GM20431 (cell line): ENCODE measurements around the gene STUM.

Source experiments
- in situ Hi-C: fragments of 300-500 bp; cut with MseI, MboI; formaldehyde crosslinking; loops from one replicate; pipeline ENCODE4 v1.15.0; 2020; ENCODE audit warnings: low sequenced_read_pairs; ENCODE audit not compliant: unreplicated experiment

STUM gene

DNA sequence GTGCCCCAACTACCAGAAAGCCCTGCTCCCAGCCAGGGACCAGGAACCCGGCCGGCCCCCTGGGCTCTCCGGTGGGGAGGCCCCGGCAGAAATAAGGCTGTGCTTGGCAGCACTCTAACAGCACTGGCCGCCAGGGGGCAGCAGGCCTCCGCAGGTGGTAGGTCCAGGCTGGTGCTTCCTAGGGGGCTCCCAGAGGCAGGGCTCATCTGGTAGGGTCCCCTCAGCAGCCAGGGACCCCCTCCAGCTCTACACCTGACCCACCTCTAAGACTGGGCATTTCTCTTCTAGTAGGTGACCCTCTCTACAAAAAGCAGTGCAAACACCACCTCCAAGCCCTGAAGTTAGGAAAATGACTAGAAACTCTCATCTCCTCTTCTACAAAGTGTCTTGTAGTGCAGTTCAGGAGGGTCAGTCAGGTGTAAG lies 85.6 kb downstream of the STUM start:
- in situ Hi-C loops = loop anchor here (10.0 kb wide), 1 partner anchor 201 kb away; no protein-coding TSS in a partner anchor

DNA sequence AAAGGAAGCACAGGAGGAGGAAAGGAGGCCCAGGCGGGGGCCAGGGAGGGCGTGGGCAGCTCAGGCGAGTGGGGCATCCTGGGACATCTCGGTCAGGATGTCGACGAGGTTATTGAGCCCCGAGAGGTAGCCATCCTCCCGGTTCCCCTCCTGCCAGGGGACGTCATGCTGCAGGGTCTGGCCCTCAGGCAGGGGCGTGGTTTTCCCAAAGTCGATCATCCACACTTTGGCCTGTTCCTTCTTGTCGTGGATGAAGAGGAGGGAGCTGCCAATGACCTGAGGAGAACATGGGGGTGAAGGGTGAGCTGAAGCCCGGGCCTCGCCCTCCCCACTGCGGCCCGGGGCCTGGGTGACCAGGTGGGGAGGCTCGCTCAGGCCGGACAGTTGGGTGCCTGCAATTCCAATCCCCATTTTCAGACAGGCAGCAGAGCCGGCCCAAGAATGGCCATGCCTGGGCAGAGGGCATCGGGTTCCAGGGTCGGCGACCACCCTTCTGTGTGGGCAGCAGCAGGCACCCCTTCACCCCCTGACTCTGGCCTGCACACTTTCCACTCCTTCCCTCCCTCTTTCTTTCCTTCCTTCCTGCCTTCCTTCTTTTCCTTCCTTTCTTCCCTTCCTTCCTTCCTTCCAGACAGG lies 86.2 kb downstream of the STUM start:
- in situ Hi-C loops = loop anchor here (10.0 kb wide), 1 partner anchor 200 kb away; no protein-coding TSS in a partner anchor

DNA sequence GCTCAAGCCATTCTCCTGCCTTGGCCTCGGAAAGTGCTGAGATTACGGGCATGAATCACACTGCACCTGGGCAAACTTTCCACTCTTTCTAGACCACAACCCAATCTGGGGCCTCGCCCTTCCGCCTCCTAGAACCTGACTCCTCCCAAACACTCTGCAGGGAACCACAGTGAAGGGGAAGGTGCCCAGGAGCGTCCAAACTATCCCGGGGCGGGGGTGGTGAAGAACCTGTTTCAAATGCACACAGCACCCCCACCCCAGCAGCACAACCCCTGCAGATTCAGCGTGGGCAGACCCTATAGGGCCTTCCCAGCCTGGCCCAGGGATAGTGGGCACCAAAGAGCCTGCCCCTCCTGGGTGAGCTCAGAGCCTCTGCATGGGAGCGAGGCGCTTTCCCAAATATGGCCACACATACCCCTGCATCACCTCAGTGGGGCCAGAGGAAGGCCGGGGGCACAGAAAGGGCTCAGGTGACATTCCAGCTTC lies 86.9 kb downstream of the STUM start:
- in situ Hi-C loops = loop anchor here (10.0 kb wide), 1 partner anchor 199 kb away; no protein-coding TSS in a partner anchor

DNA sequence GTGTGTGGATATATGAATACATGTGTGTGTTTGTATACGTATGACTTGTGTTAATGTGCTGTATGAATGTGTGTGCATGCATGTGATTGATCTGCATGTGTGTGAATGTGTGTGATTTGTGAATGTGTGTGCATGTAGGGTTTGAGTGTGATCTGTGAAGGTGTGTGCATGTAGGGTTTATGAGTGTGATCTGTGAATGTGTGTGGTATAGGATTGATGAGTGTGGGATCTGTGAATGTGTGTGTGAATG lies 88.2 kb downstream of the STUM start:
- in situ Hi-C loops = loop anchor here (10.0 kb wide), 1 partner anchor 198 kb away; no protein-coding TSS in a partner anchor

DNA sequence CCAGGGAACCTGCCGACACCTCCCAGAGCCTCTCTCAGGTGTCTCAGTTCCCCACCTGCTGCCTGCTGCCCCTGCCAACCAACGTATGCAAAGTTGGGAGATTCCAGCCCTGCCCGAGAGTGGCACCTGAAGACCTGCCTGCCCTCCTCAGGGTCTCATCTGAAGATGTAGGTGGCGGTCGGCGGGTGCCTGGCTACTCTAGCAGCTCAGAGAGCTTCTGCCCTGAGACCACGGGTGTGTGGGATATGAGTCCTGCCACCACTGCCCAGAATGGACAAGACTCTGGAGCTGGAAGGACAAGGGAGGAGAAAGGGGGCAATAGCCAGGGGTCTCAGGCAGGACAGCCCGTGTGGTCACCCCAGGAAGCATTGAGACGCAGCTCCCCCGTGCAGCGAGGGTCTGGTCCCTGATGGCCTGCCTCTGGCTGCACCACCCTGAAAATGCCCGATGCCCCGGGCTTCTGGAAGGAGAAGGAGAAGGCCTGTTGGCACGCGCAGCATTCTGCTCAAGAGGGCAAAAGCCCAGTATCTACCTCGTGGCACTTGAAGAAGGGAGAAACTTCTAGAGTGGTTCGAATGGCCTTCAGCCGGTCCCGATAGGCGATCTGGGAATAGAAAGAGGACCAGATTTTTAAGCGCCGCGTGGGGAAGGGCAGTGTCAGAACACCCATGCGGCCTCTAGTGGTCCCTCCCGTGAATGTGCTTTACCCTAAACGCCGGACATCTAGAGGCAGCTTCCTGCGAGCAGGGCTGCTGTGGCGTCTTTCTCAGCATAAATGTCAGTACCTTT lies 88.8 kb downstream of the STUM start:
- in situ Hi-C loops = loop anchor here (10.0 kb wide), 1 partner anchor 197 kb away; no protein-coding TSS in a partner anchor

DNA sequence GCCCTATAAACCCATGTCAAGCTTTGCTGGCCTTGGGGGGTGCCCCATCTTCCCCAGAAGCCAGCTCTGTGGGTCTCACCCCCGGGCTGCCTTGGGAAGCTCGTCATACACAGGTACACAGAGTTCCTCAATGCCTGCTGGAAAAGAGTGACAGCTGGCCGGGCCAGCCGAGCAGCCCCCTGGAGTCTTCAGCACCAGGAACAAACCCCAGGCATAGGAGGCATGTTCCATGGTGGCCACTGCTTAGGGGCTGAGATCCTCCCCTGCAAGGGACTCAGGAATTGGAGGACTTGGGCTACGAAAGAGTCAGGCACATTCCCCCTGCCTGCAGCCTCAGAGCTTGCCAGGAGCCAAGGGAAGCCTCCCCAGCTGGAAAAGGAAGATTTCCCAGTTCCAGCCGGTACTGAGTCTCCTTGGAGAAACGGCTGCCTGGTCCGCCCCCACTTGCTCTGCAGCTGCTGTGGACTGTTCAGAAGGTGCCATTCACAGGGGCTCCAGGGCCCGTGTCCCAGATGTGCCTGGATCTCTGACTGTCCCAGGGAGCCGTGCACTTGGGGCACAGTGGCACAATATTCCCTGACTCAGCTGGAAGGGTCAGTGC lies 89.5 kb downstream of the STUM start:
- in situ Hi-C loops = loop anchor here (10.0 kb wide), 1 partner anchor 197 kb away; no protein-coding TSS in a partner anchor

DNA sequence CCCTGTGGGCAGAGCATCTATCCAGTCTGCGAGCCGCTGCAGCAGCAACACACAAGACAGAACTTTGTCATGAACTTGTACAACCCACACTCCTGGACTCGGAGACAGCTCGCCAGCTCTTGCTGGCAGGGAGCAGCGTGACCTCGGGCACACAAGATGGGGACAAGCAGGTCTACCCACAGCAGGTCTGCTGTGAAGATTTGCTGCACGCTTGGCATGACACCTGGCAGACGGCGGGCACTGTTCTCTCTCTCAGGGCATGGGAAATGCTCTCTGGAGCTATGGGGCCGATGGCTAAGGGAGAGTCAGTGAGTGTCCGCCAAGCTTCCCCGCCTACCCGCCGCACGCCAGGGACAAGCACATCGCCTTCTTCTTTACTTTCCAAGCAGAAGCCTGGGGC lies 90.0 kb downstream of the STUM start:
- in situ Hi-C loops = loop anchor here (10.0 kb wide), 1 partner anchor 196 kb away; no protein-coding TSS in a partner anchor

DNA sequence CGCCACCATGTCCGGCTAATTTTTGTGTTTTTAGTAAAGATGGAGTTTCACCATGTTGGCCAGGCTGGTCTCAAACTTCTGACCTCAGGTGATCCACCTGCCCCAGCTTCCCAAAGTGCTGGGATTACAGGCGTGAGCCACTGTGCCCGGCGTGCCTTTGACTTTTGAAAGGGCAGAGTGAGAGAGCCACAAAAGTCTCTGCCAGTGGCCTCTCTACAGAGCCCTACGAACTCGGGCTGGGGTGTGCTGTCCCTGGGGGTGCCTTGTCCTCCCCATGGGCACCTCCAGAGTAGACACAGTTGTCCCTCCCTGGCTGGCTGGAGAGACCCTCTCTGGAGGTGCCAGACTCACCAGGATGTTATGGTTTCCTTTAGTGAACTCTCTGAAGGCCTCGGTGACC lies 90.6 kb downstream of the STUM start:
- in situ Hi-C loops = loop anchor here (10.0 kb wide), 1 partner anchor 196 kb away; no protein-coding TSS in a partner anchor

DNA sequence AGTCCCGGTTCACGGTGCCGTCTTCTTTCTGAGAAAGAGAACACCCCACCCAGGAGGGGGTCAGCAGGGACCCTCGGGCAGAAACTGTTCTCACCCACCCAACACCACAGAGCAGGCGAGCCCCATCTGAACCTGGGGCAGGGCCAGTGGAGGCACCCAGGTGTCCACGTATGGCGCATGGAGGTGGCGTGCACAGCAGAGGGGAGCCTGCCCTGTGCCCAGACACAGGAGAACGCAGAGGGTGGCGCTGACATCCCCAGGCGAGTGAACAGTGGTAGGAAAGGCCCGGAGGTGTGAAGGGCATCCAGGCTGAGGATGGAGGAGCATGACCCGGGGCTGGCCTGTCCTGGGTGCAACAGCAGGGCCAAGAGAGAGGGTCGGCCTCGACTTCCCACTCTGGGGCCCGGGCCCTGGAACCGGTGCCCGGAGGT lies 91.1 kb downstream of the STUM start:
- in situ Hi-C loops = loop anchor here (10.0 kb wide), 1 partner anchor 195 kb away; no protein-coding TSS in a partner anchor

DNA sequence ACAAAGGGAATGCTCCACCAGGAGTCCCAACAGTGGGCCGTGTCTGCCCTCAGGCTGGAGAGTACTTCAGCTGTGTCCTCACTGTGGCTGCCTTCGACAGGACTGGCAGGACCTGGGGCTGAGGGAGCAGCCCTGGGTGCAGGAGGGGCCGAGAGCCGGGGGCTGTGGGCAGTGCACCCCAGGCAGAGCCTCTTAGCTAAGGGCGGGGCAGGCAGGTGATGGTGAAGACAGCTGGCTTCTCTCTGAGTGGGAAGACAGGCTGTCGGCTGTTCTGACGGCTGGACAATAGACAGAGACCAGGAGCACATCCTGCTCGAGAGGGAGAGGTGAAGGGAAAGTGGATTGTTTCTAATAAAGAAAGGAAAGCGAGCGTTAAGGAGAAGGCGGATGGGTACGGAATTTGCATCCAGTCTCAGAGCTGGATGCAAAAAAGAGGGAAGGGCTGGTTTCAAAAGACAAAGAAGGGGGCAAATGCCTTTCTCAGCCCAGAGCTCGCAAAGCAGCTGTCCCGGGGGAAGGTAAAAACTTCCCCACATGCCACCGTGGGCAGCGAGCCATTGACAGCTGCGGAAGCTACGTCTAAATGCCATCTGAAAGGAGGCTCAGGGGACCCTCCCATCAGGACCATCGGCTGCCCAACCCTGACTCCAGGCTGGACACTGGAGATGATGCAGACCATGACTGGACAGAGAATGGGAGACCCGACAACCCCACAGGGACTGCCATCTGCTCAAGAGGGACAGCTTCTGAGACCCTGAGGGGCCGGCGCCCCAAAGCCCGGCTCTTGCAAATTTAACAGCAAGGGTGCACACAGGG lies 92.0 kb downstream of the STUM start:
- in situ Hi-C loops = no loop called here

DNA sequence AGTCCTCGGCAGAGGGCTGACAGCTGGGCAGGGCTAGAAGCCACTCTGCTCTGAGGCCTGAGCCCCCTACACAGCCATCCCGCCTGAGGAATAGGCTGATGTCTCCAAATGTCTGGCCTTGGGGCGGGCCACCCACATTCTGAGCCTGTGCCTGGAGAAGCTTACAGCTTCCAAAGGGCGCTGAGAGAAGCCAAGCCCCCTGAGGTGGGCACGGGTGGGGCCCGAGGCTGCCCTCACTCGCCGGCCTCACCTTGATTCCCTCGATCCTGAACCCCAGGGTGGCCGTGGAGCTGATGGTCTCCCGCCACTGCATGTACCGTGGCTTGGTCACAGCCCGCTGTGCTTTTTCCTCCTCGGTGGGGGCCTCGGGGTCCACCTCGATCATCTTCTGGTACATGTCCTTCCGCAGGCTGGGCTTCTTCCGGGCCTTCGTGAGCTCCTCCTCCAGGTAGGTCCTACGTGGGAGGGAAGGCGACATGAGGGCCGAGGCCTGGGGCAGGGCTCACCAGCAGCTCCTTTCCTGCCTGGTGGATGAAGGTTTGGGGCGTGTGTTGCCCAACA lies 93.2 kb downstream of the STUM start:
- in situ Hi-C loops = no loop called here

DNA sequence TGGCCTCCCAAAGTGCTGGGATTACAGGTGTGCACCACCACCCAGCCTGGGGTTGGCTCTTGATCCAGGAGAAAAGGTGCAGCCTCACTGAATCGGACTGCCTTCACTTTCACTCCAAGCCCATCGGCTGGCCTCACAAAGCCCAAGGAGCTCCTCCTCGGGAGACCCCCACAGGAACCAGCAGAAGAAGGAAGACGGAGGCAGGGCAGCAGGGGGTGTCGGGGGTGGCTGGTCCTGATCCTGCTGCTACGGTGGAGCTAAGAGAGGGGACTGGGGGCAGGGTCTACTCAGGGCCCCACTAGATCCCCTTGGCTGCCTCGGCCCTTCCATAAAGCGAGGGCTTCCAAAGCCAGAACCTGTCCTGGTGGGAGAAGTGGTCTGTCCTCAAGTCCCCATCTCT lies 93.9 kb downstream of the STUM start:
- in situ Hi-C loops = no loop called here

DNA sequence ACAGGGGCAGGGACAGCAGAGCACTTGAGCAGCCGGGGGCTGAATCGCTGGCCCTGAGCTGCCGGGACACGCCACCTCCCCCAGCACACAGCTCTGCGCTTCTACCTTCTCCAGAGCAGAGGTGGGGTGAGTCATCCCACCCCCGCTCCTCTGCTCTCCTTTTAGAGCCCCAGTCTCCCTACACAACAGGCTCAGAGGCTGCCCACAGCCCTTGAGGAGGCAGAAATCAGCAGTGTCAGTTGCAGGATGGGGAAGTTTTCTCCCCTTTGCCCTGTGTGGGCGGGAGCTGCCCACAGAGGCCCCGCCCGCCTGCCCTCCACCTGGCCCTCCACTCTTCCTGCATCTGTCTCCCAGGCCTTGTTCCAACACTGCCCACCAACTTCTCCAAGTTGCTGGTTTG lies 94.6 kb downstream of the STUM start:
- in situ Hi-C loops = no loop called here

DNA sequence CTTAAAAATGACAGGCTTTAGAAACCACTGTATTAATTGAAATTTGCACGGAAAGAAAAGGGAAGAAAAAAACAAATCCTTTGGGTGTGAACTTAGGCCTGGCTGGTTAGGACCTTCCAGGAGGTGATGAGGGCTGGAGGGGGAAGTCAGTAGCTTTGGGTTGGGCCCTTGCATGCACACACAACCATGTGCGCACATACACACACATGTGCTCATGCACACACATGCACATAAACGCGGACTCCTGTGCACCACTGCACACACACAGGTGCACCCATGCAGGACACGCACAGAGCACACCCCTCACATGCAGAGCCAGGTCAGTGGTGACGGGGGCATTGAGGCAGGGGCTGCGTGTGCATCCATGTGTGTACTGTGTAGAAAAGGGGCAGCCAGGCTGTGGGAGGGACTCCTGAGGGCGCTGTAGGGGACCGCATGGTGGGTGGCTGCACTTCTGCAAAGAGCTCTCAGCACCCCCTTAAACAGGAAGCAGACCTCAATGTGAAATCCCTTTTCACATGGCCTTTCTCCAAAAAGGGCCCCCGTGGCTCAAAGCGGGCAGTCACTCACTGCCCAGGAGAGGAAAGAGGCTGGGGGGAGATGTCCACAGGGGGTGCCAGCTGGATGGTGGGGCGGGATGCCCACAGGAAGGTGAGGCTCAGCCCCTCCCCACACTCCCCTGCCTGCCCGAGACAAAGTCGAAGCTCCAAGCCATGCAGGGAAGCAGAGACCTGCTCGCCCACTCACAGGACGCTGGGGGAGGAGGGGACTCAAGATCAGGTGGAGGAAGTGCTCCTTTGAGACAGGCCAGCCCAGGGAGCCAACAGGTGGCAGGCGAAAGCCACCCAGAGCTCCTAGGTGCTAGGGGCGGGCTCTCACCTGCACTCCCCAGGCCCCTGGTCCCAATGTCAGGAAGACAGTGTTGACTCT lies 95.3 kb downstream of the STUM start:
- in situ Hi-C loops = no loop called here

DNA sequence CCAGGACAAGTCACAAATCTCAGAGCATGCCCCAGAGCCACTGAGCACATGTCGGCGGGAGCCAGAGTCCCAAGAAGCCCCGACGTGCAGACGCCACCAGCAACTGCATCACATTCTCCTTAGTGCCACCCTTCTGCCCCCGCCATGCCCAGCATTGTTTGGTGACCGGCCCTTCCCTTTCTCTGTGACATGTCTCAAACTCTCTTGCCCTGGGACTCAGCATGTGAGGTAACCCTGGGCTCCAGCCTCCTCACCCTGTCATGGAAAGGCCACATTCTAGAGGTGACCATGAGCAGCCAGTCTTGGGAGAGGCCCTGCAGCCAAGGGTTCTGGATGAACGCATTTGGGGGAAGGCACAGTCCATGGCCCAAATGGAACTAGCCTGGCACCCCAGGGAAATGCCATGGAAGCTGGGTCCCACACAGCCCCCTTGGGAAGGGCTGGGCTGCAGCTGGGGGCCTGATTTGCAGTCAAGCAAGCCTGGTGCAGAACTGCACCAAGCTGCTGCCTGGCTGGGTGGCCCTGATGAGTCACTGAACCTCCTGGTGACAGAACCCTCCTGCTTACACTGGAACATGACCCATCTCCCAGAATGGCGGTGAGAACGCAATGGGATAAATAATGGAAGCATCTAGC lies 96.1 kb downstream of the STUM start:
- in situ Hi-C loops = no loop called here

DNA sequence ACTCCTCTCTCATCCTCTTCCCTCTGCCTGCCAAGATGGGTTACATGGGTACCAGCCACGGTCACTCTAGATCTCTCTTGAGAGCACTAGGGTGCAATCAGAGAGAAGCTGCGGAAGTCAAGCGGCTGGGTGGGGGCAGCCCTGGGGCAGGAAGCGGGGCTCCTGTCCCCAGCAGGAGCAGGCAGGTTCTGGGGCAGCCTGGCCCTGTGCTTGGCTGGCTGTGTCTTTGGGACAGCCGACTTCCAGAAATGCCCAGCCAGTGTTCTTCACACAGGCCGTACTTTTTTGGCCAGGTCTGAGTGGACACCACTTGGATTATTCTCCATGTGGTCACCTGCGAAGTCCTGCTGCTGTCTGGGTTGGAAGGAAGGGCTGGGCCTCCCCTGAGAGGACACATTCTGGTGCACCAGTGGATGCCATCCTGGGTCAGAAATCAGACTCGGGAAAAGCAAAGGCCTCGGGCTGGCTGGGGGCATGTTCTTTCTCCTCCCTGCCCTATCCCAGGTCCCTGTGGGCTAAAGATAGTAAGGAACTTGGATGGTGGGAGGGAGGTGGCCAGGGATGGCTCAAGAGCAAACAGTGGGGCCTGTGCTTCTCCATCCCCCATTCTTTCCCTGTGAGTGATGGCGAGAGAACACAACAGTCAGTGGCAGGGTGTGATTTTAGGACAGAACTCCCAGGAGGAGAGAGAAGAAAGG lies 96.9 kb downstream of the STUM start:
- in situ Hi-C loops = no loop called here

DNA sequence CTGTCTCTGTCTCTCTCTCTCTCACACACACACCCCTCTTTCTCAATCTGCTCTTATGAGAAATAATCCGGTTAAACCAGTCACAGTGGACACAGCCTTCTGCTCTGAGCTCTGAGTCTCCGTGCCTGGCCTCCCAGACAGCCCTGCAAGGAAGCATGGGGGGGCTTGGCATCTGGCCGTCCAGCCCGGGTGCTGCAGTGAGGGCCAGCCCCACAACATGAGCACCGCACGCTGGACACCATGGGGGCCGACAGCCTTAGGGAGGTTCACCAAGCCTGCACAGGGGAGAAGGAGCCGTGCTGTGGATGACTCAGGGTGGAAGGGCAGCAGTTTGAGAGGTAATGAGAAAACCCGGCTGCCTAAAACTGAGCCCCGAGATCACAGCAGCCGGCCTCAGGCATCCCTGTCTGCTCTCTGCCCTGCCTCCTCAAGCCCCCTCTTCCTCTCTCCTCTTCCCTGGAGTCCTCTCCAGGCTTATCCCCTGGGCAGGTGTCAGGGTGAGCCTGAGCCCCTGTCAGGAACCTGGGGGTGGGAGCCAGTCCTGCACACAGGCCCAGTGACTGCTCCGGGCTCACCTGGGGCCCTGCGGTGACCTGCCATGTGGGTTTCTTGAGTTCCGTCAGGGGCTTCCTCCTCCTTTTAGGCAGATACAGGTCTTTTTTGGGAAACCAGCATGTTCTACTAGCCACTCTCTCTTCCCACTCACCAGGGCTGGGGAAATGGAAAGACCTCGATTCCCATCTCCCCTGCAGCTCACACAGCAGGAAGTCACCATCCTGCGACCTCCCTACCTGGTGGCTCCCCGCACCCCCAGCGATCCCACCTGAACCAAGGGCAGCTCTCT lies 97.7 kb downstream of the STUM start:
- in situ Hi-C loops = no loop called here
